ENCODE measurements around the gene CDC42.

- TF ChIP-seq POLR2AphosphoS5 (IDR thresholded peaks at IDR 0.05; ENCODE audit: low read depth, low read length) (no peak), POLR2A (IDR thresholded peaks at IDR 0.05; ENCODE audit: low read depth, low read length) (no peak), SPI1 (IDR thresholded peaks at IDR 0.05; ENCODE audit: low read depth, low read length) (no peak), POU2F2 (IDR thresholded peaks at IDR 0.05; ENCODE audit: low read depth, low read length) (no peak), TAF1 (IDR thresholded peaks at IDR 0.05; ENCODE audit: low read depth, low read length) (no peak)
Observed at GRCh38 chr1:22120469-22120790, 67.9 kb downstream of the CDC42 start.
